ENCODE results near the gene PSMB7.

PSMB7 gene

DNA sequence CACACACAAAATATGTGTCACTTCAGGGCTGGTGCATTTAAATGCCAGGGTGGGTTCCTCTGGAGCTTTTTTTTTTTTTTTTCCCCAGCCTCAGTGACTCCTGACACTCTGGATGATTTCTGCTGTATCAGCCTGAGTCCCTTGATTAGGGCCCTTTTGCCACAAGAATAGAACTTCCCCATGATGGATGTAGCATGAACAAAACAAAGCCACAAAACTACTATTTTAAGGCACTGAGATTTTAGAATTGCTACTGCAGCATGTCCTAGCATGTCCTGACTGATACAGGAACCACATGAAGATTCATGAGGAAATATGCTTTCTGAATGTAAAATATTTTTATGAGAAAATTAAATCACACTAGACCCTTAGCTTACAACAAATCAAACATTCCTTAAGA, 21.1 kb upstream of the PSMB7 start:
- no peaks in the 10 kb centered on the region for H3K9me2 ChIP-seq (ENCODE audit: low read depth, low read length)
- H4K20me1 ChIP-seq (ENCODE audit: insufficient read depth, low read length) = no peaks in the 10 kb centered on the region
- no peak overlapping the region for H3K27ac ChIP-seq (ENCODE audit: low read depth, low read length, poor library complexity, severe bottlenecking)
- no peak overlapping the region for H3K9ac ChIP-seq (ENCODE audit: low read length)
- H3K27me3 ChIP-seq (ENCODE audit: insufficient read depth, low read length) = no peaks in the 10 kb centered on the region
- H3K4me3 ChIP-seq (ENCODE audit: low read depth, low read length, poor library complexity, severe bottlenecking) = no peak overlapping the region
- no peaks in the 10 kb centered on the region for H3F3A ChIP-seq (ENCODE audit: insufficient read depth, low read length)
- H3K36me3 ChIP-seq (ENCODE audit: insufficient read depth, low read length) = no peaks in the 10 kb centered on the region
- no peaks in the 10 kb centered on the region for H3K9me3 ChIP-seq (ENCODE audit: low read length)
- H3K4me1 ChIP-seq (ENCODE audit: insufficient read depth, low read length, severe bottlenecking) = no peaks in the 10 kb centered on the region
- H2AFZ ChIP-seq (ENCODE audit: low read length) = no peak overlapping the region
- no peaks in the 10 kb centered on the region for H3K79me2 ChIP-seq (ENCODE audit: insufficient read depth, low read length)
- H3K4me2 ChIP-seq (ENCODE audit: low read length) = no peak overlapping the region
- TF ChIP-seq EZH2 (IDR thresholded peaks at IDR 0.05; ENCODE audit: borderline replicate concordance, low read length) (no peak), CTCF (IDR thresholded peaks at IDR 0.05; ENCODE audit: low read length) (no peak)

DNA sequence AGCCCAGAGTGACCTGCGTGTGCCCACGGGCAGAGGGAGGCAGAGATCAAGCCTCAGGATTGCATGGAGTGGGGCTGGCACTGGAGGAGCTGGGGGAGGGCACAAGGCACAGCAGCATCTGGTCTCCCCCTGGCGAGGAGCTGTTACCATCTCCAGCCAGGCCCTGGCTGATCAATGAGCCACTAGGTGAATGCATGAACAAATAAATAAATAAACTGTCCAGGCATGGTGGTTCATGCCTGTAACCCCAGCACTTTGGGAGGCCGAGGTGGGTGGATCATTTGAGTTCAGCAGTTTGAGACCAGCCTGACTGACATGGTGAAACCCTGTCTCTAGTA, 14.3 kb upstream of the PSMB7 start:
- no peak overlapping the region for H3K4me2 ChIP-seq (ENCODE audit: low read length)
- H3F3A ChIP-seq (ENCODE audit: insufficient read depth, low read length) = no peaks in the 10 kb centered on the region
- no peaks in the 10 kb centered on the region for H3K27me3 ChIP-seq (ENCODE audit: insufficient read depth, low read length)
- no peak overlapping the region for H3K9ac ChIP-seq (ENCODE audit: low read length)
- H3K4me3 ChIP-seq (ENCODE audit: low read depth, low read length, poor library complexity, severe bottlenecking) = no peak overlapping the region
- H2AFZ ChIP-seq (ENCODE audit: low read length) = no peak overlapping the region
- H3K9me3 ChIP-seq (ENCODE audit: low read length) = no peaks in the 10 kb centered on the region
- H3K9me2 ChIP-seq (ENCODE audit: low read depth, low read length) = no peaks in the 10 kb centered on the region
- H3K4me1 ChIP-seq (ENCODE audit: insufficient read depth, low read length, severe bottlenecking) = no peaks in the 10 kb centered on the region
- H3K79me2 ChIP-seq (ENCODE audit: insufficient read depth, low read length) = no peaks in the 10 kb centered on the region
- H3K36me3 ChIP-seq (ENCODE audit: insufficient read depth, low read length) = no peaks in the 10 kb centered on the region
- no peaks in the 10 kb centered on the region for H4K20me1 ChIP-seq (ENCODE audit: insufficient read depth, low read length)
- TF ChIP-seq CTCF (IDR thresholded peaks at IDR 0.05; ENCODE audit: low read length) = no peak
- TF ChIP-seq EZH2 (IDR thresholded peaks at IDR 0.05; ENCODE audit: borderline replicate concordance, low read length) = no peak
- no peak overlapping the region for H3K27ac ChIP-seq (ENCODE audit: low read depth, low read length, poor library complexity, severe bottlenecking)

DNA sequence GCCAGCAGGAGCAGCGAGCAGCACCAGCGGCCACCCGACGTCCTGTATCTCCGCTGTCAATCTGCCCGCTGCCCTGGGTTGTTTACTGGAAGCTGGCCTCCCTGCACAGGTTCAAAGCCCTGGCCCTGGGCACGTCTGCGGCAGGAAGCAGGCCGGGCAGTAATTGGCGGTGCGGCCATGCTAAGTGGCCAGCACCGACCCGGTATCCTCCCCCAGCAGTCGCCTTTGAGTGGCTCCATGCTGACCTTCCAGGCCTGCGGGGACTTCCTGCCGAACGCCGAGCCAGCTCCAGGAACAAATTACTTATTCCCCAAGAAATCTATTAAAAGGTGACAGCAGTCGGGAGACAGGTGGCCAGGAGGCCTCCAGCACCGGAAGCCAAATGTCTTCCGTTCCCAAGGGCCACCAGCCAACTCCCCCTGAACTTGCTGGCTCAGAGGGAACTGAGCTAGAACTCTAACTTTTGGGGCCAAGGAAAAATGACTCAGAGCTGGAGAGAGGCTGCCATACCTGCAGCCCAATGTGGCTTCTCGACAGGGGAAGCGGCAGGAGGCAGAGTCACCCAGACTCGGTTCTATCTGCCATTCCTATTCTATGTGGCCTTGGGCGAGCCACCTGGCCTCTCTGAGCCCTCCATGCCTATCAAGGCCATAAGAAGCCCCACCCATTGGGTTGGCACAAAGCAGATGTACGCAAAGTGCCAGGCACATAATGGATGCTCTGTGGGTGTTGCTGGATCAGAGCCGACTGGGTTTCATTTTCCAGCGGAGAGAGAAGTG, 13.7 kb upstream of the PSMB7 start:
- Histone ChIP-seq H3K4me3 (ENCODE audit: low read depth, low read length, poor library complexity, severe bottlenecking) (no peak overlapping the region), H3K4me1 (ENCODE audit: insufficient read depth, low read length, severe bottlenecking) (no peaks in the 10 kb centered on the region), H2AFZ (ENCODE audit: low read length) (no peak overlapping the region), H3K9me3 (ENCODE audit: low read length) (no peaks in the 10 kb centered on the region), H3K27ac (ENCODE audit: low read depth, low read length, poor library complexity, severe bottlenecking) (no peak overlapping the region), H3K4me2 (ENCODE audit: low read length) (no peak overlapping the region), H3K9me2 (ENCODE audit: low read depth, low read length) (no peaks in the 10 kb centered on the region), H3K9ac (ENCODE audit: low read length) (no peak overlapping the region), H3K27me3 (ENCODE audit: insufficient read depth, low read length) (no peaks in the 10 kb centered on the region), H3F3A (ENCODE audit: insufficient read depth, low read length) (no peaks in the 10 kb centered on the region), H4K20me1 (ENCODE audit: insufficient read depth, low read length) (no peaks in the 10 kb centered on the region), H3K79me2 (ENCODE audit: insufficient read depth, low read length) (no peaks in the 10 kb centered on the region), H3K36me3 (ENCODE audit: insufficient read depth, low read length) (no peaks in the 10 kb centered on the region)
- no peak for TF ChIP-seq CTCF (IDR thresholded peaks at IDR 0.05; ENCODE audit: low read length)
- TF ChIP-seq EZH2 (IDR thresholded peaks at IDR 0.05; ENCODE audit: borderline replicate concordance, low read length) = no peak

Data from OCI-LY1 (cell line).